NCI-H2227 (cell line): ENCODE results near the gene MNS1.
"Not testable (repeated sequence)": the region's sequence is repeated elsewhere in the genome, so short reads cannot be mapped to it uniquely, and the experiment has no call there.

Experiments used
- DNase-seq: peaks from one replicate; lab custom pipeline; 2025; ENCODE audit not compliant: unreplicated experiment; lab: John Stamatoyannopoulos, UW

MNS1 gene

DNA sequence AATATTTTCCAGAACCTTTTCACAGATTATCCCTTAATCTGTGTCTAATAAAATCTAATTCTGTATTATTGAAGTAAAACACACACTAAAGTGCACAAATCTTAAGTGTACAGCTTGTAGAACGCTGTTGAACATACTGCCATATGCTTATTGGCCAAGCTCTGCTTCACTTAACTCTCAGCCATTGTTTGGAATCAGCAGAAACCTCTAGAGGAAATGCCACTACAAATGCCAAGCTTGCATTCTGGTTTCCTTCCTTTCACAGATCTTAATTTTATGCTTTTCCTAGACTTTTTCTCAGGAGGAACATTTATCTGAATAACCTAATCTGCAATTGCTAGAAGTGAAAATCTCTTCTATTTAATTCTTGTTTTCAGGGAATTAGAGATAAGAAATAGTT lies 10.1 kb downstream of the MNS1 start:
- no peak for DNase-seq

DNA sequence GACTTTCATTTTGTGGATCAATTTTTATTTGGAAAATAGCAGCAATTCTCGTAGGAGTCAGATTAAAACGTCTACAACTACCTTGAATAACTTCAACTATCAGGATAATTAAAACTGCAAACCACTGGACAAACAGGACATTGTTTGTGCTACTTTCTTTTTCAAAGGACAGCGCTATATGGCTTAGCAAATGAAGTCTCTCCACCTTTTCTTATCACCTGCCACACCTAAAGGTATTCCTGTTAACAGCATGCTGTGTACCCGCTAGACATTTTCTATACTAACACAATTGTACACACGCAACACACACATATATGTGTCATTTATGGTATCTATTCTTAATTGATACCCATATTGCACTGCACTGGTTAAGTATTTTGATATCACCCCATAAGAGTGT lies 19.2 kb downstream of the MNS1 start:
- DNase-seq: no peak

DNA sequence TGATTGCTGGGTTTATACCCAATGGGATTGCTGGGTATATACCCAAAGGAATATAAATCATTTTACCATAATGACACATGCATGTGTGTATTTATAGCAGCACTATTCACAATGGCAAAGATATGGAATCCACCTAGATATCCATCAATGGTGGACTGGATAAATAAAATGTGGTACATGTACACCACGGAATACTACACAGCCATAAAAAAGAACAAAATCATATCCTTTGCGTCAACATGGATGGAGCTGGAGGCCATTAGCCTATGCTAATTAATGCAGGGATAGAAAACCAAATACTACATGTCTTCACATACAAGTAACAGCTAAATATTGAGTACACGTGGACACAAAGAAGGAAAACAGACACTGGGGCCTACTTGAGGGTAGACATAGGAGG lies 22.6 kb downstream of the MNS1 start:
- no peak for DNase-seq

DNA sequence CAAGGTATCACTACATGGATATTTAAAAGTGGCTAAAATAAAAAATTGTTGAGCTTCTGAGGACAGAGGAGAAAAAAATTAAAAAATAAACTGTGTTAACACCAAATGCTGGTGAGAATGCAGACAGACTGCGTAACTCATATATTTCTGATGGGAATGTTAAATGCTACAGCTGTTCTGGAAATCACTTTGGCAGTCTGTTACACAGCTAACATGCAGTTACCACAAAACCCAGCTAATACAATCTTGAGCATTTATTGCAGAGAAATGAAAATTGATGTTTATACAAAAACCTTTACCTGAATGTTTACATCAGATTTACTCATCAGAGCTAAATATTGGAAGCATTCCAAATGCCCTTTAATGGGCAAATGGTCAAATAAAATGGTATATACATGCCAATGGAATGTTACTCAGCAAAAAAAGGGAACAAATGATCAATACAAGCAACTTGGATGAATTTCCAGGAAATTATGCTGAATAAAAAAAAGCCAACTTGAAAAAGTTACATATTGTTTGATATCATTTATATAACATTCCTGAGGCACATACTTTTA lies 24.6 kb downstream of the MNS1 start:
- DNase-seq: no peak

DNA sequence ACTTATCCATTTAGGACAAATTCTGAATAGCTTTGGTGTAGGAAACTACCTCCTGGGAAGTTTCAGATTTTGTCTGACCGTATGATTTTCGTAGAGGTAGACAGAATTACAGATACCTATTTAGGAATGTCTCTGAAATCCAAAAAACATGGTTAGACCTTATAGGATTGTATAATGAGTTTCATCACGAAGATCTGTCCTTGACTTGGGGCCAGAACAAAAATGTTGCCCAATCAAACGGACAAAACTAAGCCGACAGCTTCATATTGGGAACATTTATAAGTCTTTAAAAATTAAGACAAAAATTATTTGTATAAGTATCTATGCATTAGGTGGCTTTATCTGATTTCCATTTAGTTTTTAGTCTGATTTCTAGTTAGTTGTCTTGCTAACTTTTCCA lies 32.6 kb downstream of the MNS1 start:
- no peak for DNase-seq

DNA sequence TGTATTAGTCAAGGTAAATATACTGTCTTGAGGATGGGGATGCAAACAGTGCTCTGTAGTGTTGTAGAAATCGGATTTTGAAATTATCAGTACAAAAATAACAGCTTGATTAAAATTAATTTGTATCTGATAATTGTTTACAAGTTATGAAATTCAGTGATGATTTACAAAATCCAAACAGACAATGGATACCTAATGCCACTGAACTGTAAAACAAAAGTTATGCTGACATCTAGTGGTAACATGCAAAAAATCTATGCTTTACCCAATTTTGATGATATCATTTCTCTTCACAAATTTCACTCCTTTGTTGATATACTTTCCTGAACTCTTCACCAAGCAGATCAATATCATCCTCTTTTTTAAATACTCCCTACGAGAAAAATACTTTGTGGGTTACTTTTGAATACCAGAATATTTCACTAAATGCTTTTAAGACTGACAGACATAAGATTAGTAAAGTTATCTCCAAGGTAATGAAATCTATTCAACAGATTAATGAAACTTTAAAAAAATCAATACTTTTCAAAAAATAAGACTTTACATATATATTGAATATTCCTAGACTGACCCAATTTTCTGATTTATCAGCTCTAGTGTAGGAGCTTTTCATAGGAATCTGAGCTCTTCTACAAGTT lies 36.0 kb downstream of the MNS1 start:
- DNase-seq: peak; percentile 33

DNA sequence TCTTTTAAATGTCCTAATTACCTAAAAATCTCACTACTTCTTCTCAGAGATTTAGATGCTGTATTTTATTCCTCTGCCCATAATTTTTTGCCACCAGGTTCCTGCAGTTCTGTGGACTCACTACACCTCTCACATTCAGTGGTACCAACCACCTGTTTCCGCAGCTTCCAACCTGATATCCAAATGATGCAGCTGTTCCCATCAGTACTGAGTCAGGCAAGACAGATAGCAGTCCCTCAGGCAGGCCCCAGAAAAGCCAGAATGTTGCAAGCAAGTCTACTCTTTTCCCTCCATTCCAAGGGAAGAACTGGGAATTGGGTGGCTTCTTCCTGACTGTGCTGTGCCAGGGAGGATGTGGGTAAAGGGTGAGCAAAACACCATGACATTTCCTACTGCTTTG lies 39.0 kb downstream of the MNS1 start:
- DNase-seq: no peak

DNA sequence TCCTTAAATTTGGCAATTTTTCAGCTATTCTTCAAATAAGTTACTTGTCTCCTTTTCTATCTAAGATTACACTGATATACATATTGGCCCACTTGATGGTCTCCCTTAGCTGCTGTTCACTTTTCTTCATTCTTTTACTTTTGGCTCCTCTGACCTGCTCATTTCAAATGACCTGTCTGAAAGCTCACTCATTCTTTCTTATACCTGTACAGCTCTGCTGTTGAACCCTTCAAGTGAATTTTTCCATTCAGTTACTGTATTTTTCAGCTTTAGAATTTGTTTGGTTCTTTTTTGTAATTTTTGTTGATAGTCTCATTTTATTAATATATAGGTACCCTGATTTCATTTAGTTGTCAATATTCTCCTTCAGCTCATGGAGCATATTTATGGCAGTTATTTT lies 39.7 kb downstream of the MNS1 start:
- DNase-seq: no peak

DNA sequence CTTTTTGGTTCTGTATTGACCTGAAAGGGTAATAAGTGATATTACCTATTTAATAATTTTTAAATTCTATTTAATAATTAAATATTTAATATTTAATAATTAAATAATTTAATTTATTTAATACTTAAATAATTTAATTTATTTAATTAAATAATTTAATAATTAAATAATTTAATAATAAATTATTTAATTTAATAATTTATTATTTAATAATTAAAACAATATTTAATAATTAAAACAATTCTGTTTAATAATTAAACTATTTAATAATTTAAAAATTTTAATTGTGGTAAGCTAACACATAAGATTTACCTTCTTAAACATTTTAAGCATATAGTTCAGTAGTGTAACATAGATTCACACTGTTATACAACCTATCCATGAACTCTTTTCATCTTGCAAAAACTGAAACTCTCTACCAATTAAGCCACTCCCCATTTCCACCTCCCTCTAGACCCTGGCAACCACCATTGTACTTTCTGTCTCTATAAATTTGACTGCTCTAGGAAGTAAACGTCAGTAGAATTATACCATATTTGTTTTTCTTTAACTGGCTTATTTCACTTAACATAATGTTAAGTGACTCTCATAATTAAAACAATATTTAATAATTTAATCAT lies 51.7 kb downstream of the MNS1 start:
- DNase-seq: peak; percentile 2

DNA sequence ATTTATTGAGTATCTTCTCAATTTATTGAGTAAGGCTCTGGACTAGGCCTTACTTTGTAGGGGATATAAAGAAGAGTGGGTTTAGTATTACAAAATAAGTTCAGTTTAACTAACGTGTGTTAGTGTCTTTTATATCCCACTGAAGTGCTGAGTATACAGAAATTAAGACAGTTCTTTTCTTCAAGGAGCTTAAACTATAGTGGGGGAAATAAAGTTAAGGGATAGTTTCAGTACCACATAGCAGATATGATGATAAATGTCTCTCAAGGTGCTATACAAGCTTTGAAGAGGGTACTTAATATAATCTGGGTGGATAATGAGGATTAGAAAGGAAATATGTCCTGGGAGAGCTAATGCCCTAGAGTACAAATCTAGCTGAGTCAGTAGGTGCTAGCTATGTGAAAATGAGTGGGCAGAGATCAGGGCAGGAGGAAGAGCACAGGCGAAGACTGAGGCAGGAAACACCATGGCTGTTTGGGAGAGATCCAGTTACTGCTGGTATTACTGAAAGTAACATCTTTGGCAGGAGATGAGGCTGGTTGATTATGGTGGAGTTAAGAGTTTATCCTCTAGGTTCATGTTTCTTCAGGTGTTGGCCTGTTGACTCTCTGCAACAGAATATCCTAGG lies 53.7 kb downstream of the MNS1 start:
- no peak for DNase-seq

DNA sequence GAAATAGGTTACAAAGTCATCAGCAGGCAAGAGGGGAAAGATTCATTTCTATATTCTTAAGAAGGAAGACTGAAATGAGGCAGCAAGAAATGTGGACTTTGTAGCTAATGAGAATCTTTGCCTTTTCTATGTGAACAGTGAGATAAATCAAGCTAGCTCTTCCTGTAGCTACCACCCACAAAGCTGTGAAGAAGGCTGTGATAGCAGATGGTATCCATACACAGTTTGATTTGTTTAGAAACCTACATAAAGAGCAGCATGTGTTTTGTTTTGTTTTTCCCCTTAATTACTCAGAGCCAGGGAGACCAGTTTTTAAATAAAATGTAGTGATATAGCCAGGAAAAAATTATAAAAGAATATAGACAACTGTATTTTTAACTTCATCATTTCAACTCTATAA lies 54.2 kb downstream of the MNS1 start:
- no peak for DNase-seq

DNA sequence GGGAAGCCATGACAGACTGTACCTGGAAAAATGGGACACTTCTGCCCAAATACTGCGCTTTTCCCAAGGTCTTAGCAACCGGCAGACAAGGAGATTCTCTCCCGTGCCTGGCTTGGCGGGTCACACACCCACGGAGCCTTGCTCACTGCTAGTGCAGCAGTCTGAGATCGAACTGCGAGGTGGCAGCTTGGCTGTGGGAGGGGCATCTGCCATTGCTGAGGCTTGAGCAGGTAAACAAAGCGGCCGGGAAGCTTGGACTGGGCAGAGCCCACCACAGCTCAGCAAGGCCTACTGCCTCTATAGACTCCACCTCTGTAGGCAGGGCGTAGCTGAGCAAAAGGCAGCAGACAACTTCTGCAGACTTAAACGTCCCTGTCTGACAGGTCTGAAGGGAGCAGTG lies 65.7 kb downstream of the MNS1 start:
- DNase-seq: not testable (repeated sequence)

DNA sequence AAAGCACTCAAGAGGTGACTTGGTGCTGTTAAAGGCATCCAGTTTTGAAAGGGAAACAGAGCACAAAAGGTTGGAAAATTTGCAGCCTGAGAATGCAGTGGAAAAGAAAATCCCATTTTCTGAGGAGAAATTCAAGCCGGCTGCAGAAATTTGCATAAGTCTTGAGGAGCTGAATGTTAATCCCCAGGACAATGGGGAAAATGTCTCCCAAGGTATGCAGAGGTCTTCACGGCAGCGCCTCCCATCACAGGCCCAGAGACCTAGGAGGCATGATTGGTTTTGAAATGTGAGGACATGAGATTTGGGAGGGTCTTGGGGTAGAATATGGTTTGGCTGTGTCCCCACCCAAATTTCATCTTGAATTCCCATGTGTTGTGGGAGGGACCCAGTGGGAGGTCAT lies 67.6 kb downstream of the MNS1 start:
- DNase-seq: not testable (repeated sequence)

DNA sequence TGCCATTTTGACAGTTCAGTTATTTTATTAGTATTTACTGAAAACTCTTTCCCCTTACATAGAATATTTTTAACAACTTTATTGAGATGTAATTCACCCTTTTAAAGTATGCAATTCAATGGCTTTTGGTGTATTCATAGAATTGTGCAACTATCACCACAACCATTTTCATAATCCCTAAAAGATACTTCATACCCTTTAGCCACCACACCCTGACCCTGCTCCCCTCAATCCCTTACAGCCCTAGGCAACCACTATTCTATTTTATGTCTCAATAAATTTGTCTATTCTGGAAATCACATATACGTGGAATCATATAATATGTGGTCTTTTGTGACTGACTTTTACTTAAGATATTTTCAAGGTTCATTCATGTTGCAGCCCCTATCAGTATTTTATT lies 70.0 kb downstream of the MNS1 start:
- no peak for DNase-seq

DNA sequence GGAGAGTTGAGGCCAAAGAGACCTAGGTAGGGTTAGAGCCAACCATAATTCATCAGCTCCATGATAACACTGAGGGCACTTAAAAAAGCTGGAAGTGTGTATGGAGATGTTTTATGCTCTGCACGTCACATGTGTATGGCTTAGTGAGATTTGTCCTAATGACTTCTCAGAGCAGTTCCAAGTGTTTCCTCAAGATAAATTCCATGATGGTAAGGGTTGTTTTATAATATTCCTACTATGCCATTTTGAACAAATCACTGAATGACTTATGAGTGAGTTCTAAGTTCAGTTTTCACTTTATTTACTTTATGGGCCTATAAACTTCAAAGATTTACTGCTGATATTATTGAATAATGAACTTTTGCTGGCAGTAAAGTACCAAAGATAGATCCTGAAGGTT lies 71.7 kb downstream of the MNS1 start:
- no peak for DNase-seq

DNA sequence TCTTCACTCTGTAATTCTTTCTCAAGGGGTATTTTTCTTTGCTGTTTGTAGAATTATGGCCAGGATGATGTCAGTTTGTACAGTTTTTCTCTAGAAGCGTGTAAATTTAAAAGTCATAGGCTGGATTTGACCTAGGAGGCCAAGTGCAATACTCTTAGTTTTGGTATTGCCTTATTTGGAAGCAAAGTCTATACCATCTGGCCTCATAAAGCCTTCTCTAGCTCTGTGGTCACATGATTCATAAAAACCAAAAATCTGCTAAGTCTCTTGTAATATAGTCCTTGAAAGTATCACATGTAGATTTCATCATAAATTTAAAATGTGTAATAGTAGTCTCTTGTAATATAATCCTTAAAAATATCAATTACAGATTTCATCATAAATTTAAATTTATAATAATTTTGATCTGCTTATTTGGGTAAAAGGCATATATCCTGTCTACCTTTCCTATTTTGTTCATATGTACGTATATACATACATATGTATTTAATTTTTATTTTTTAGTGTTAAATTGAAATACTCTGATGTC lies 74.1 kb downstream of the MNS1 start:
- no peak for DNase-seq

DNA sequence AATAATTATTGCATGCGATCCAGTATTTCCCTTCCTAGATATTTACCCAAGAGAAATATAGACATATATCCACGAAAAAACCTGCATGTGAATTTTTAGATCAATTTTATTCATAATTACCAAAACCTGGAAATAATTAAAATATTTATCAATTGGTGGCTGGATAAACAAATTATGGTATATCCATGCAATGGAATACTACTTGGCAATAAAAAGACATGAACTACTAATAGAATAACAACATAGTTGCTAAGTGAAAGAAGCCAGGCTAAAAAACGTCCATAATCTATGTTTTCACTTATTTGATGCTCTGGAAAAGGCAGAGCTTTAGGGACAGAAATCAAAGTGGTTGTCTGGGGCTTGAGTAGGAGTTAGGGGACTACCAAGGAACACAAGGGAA lies 79.0 kb downstream of the MNS1 start:
- no peak for DNase-seq

DNA sequence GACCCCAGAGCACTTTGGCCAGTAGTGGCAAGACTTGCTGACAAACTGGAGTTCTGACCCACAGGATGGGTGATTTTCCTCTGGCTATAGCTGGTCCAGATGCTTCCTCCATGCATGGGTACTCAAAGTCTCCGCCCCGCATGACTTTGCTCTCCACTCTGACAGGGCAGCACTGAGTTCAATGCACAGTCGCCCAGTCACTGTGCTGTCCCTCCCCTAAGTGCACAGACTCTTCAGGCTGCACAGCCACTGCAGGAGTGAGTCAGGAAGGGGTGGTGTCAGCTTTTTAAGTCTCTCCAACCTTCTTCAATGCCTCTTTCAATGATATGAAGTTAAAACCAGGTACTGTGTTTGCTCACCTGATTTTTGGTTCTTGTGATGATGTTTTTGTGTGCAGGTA lies 81.9 kb downstream of the MNS1 start:
- no peak for DNase-seq
